Panc1 (cell line): ENCODE measurements around the gene LRRC3. TPM values are rescaled to one million over a fixed set of nuclear protein-coding genes. Genes with fewer than 3 reads are reported as not detected.

ENCODE experiments used
- ATAC-seq: fragments of 200-7000 bp; cut with Tn5 transposase; 2 replicates; pipeline ENCODE4 v1.9.1; 2020; ENCODE audit warnings: mild to moderate bottlenecking, moderate library complexity
- BruUV-seq: library from RNA; stranded (reverse); fragments of 400-500 nt; replicated peaks from 2 replicates; lab custom pipeline; 2021; lab: Mats Ljungman, UMichigan
- CTCF ChIA-PET: fragments of 300-600 bp; sonication (Branson Sonifier 250); formaldehyde crosslinking; loops from one replicate; lab custom pipeline; 2022; ENCODE audit warnings: antibody characterized with exemption; lab: Charles Lee
- POLR2A ChIA-PET: fragments of 300-600 bp; sonication (Branson Sonifier 250); formaldehyde crosslinking; loops from one replicate; lab custom pipeline; 2022; ENCODE audit warnings: antibody characterized with exemption; lab: Charles Lee
- DNase-seq: peaks from one replicate; pipeline ENCODE4 v3.0.0-alpha.2; 2010; ENCODE audit warnings: low read depth, low spot score
- H3K27ac ChIP-seq: 2 replicates; pipeline ENCODE4 v1.5.1; 2011; ENCODE audit warnings: mild to moderate bottlenecking, low read length, inconsistent platforms
- H3K27me3 ChIP-seq: fragments of 200-500 bp; sonication (Bioruptor generic); 2 replicates; pipeline ENCODE4 v1.6.0; 2014; ENCODE audit warnings: low read length, inconsistent platforms; ENCODE audit not compliant: control insufficient read depth, insufficient read depth
- H3K36me3 ChIP-seq: fragments of 200-500 bp; sonication (Bioruptor generic); 2 replicates; pipeline ENCODE4 v1.5.1; 2014; ENCODE audit warnings: inconsistent platforms, mild to moderate bottlenecking, low read length, moderate library complexity; ENCODE audit not compliant: control insufficient read depth, insufficient read depth
- H3K4me1 ChIP-seq: 2 replicates; pipeline ENCODE4 v1.5.1; 2011; ENCODE audit warnings: inconsistent platforms, mild to moderate bottlenecking, low read length, moderate library complexity; ENCODE audit not compliant: control insufficient read depth, insufficient read depth
- H3K4me3 ChIP-seq, 2 experiments: 2 replicates each; pipeline ENCODE4 v1.5.1; 2011 to 2012; ENCODE audit warnings: low read depth in 2 of 2, low read length in 2 of 2, mild to moderate bottlenecking in 2 of 2, inconsistent platforms in 1 of 2, moderate library complexity in 1 of 2
- H3K9me3 ChIP-seq: fragments of 200-500 bp; sonication (Bioruptor generic); 2 replicates; pipeline ENCODE4 v1.5.1; 2014; ENCODE audit warnings: low read depth, mild to moderate bottlenecking, inconsistent platforms, low read length, moderate library complexity; ENCODE audit not compliant: control insufficient read depth, insufficient read depth
- CTCF ChIP-seq: fragments of 450-650 bp; IDR thresholded peaks from 2 replicates; pipeline ENCODE4 v1.5.1; 2017; ENCODE audit warnings: mild to moderate bottlenecking
- POLR2AphosphoS5 ChIP-seq: IDR thresholded peaks from 2 replicates; pipeline ENCODE4 v1.6.1; 2012; ENCODE audit warnings: mild to moderate bottlenecking, low read depth, low read length, moderate library complexity
- REST ChIP-seq, 2 experiments: IDR thresholded peaks; 2 replicates each; pipeline ENCODE4 v1.6.1; 2011 to 2012; ENCODE audit warnings: low read depth in 2 of 2, control low read depth in 1 of 2, low read length in 1 of 2, mild to moderate bottlenecking in 1 of 2, moderate library complexity in 1 of 2; ENCODE audit not compliant: insufficient read depth in 1 of 2
- SIN3A ChIP-seq: IDR thresholded peaks from 2 replicates; pipeline ENCODE4 v1.6.1; 2012; ENCODE audit warnings: low read depth, mild to moderate bottlenecking, low read length, moderate library complexity, borderline replicate concordance; ENCODE audit not compliant: insufficient read depth
- TCF7L2 ChIP-seq: IDR thresholded peaks from 2 replicates; pipeline ENCODE4 v1.6.1; 2011; ENCODE audit warnings: mild to moderate bottlenecking, low read depth, low read length, inconsistent platforms
- in situ Hi-C: cut with HindIII; loops from 2 replicates; pipeline ENCODE4 v1.10.0; 2016; ENCODE audit warnings: low sequenced_read_pairs, low pct_unique_long_range_greater_than_20kb
- intact Hi-C: fragments of 100-400 bp; cut with micrococcal nuclease; formaldehyde crosslinking; loops from one replicate; pipeline ENCODE4 v1.10.0; 2022; ENCODE audit not compliant: unreplicated experiment
- total RNA-seq: library from RNA; stranded (reverse); gene quantifications from one replicate; pipeline ENCODE4 v1.2.1, GENCODE V29; 2021; ENCODE audit not compliant: unreplicated experiment

LRRC3 gene
- total RNA-seq, 1 experiment from 2014 or later: 3.3 TPM

GRCh38 chr21:44438531-44439210 is 16.6 kb upstream of the LRRC3 start:
- Histone ChIP-seq H3K27me3 (no peaks in the 10 kb centered on the region), H3K4me1 (no peaks in the 10 kb centered on the region), H3K27ac (no peak overlapping the region), H3K36me3 (no peaks in the 10 kb centered on the region), H3K4me3 (no peak overlapping the region), H3K9me3 (no peaks in the 10 kb centered on the region)
- intact Hi-C loops (no loop called here), in situ Hi-C loops (no loop called here)
- BruUV-seq: no TSS peak
- no peak for ATAC-seq
- ChIA-PET CTCF (no interaction called here), POLR2A (interaction anchor here (0.6 kb wide), 1 partner anchor 32 kb away, joined by 4 read pairs; no protein-coding TSS in a partner anchor)
- no peak for DNase-seq
- TF ChIP-seq REST (IDR thresholded peaks at IDR 0.05; ENCODE audit: insufficient read depth in 1 of 2, low read depth in 2 of 2, low read length in 1 of 2) (no peak), SIN3A (no peak), POLR2AphosphoS5 (no peak)

GRCh38 chr21:44439211-44439600 is 16.1 kb upstream of the LRRC3 start:
- TF ChIP-seq TCF7L2: no peak
- no peak for TF ChIP-seq POLR2AphosphoS5
- Histone ChIP-seq H3K27ac (no peak overlapping the region), H3K36me3 (no peaks in the 10 kb centered on the region), H3K9me3 (no peaks in the 10 kb centered on the region), H3K27me3 (no peaks in the 10 kb centered on the region), H3K4me1 (no peaks in the 10 kb centered on the region), H3K4me3 (no peak overlapping the region)
- no TSS peak for BruUV-seq
- in situ Hi-C loops: no loop called here
- POLR2A ChIA-PET: interaction anchor here (0.6 kb wide), 1 partner anchor 32 kb away, joined by 4 read pairs; no protein-coding TSS in a partner anchor
- ATAC-seq: no peak
- CTCF ChIA-PET: no interaction called here
- intact Hi-C loops: no loop called here
- DNase-seq: no peak

- Histone ChIP-seq H3K36me3 (no peaks in the 10 kb centered on the region), H3K4me1 (no peaks in the 10 kb centered on the region), H3K4me3 (no peak overlapping the region), H3K9me3 (no peaks in the 10 kb centered on the region), H3K27ac (no peak overlapping the region), H3K27me3 (no peaks in the 10 kb centered on the region)
- CTCF ChIA-PET: no interaction called here
- in situ Hi-C loops (no loop called here), intact Hi-C loops (no loop called here)
- no peak for ATAC-seq
- no peak for DNase-seq
- no TSS peak for BruUV-seq
- POLR2A ChIA-PET: no interaction called here
- TF ChIP-seq CTCF (no peak), POLR2AphosphoS5 (no peak), REST (IDR thresholded peaks at IDR 0.05; ENCODE audit: insufficient read depth in 1 of 2, low read depth in 2 of 2, low read length in 1 of 2) (no peak), TCF7L2 (no peak)
Observed at GRCh38 chr21:44440241-44441040, 14.9 kb upstream of the LRRC3 start.
